Endothelial cell (in vitro differentiated cells): Measurements from ENCODE around the gene ZNF318. TPM values are rescaled to one million over a fixed set of nuclear protein-coding genes. Genes with fewer than 3 reads are reported as not detected.

Experiments used
- DNase-seq: peaks from one replicate; pipeline ENCODE4 v3.0.0; 2021; ENCODE audit warnings: low spot score
- H3K27ac Mint-ChIP-seq: one replicate; pipeline ENCODE4 v1.8.0; 2021; ENCODE audit warnings: mixed read lengths, inconsistent platforms; ENCODE audit not compliant: unreplicated experiment
- H3K27me3 Mint-ChIP-seq: one replicate; pipeline ENCODE4 v1.8.0; 2021; ENCODE audit warnings: mild to moderate bottlenecking, moderate library complexity, mixed read lengths, inconsistent platforms; ENCODE audit not compliant: unreplicated experiment
- H3K36me3 Mint-ChIP-seq: one replicate; pipeline ENCODE4 v1.8.0; 2021; ENCODE audit warnings: mild to moderate bottlenecking, low read depth, mixed read lengths, inconsistent platforms; ENCODE audit not compliant: unreplicated experiment
- H3K4me1 Mint-ChIP-seq: one replicate; pipeline ENCODE4 v1.8.0; 2021; ENCODE audit warnings: mild to moderate bottlenecking, mixed read lengths, inconsistent platforms; ENCODE audit not compliant: unreplicated experiment
- H3K4me3 Mint-ChIP-seq: one replicate; pipeline ENCODE4 v1.8.0; 2021; ENCODE audit warnings: mild to moderate bottlenecking, mixed read lengths, inconsistent platforms; ENCODE audit not compliant: unreplicated experiment
- H3K9me3 Mint-ChIP-seq: one replicate; pipeline ENCODE4 v1.8.0; 2021; ENCODE audit warnings: mixed read lengths, inconsistent platforms; ENCODE audit not compliant: unreplicated experiment
- CTCF ChIP-seq: fragments of 200-600 bp; sonication (generic); IDR thresholded peaks from one replicate; pipeline ENCODE4 v1.5.0; 2021; ENCODE audit warnings: antibody characterized with exemption; ENCODE audit not compliant: unreplicated experiment
- total RNA-seq: library from RNA; stranded (reverse); fragmentation: NEBNext Ultra II Directional; extraction: Animal tissue kit (Norgen Biotek cat#: 25700); gene quantifications from one replicate; pipeline ENCODE4 v1.2.1, GENCODE V29; 2021; ENCODE audit not compliant: unreplicated experiment

Gene ZNF318
- total RNA-seq, 1 donor from 2014 or later: 26.7 TPM

GRCh38 chr6:43331891-43332290 is 37.6 kb downstream of the ZNF318 start:
- no peaks in the 10 kb centered on the region for H3K36me3 Mint-ChIP-seq
- no peak overlapping the region for H3K27ac Mint-ChIP-seq
- no peak for DNase-seq
- no peaks in the 10 kb centered on the region for H3K9me3 Mint-ChIP-seq
- peaks cover 1% of the 10 kb centered on the region for H3K27me3 Mint-ChIP-seq
- TF ChIP-seq CTCF: no peak
- no peak overlapping the region for H3K4me3 Mint-ChIP-seq
- H3K4me1 Mint-ChIP-seq: peaks cover 27% of the 10 kb centered on the region

GRCh38 chr6:43331470-43331869 is 38.0 kb downstream of the ZNF318 start:
- Mint-ChIP-seq H3K36me3 (no peaks in the 10 kb centered on the region), H3K27ac (no peak overlapping the region), H3K9me3 (no peaks in the 10 kb centered on the region), H3K4me3 (no peak overlapping the region), H3K4me1 (peaks cover 27% of the 10 kb centered on the region), H3K27me3 (peaks cover 1% of the 10 kb centered on the region)
- TF ChIP-seq CTCF: no peak
- no peak for DNase-seq

- peaks cover 1% of the 10 kb centered on the region for H3K27me3 Mint-ChIP-seq
- H3K27ac Mint-ChIP-seq: no peak overlapping the region
- H3K36me3 Mint-ChIP-seq: no peaks in the 10 kb centered on the region
- H3K9me3 Mint-ChIP-seq: no peaks in the 10 kb centered on the region
- no peak overlapping the region for H3K4me3 Mint-ChIP-seq
- TF ChIP-seq CTCF: no peak
- DNase-seq: no peak
- peaks cover 11% of the 10 kb centered on the region for H3K4me1 Mint-ChIP-seq
These were observed 40.9 kb downstream of the ZNF318 start for GRCh38 chr6:43328528-43328927.

GRCh38 chr6:43325876-43326275 is 43.6 kb downstream of the ZNF318 start:
- Mint-ChIP-seq H3K36me3 (no peaks in the 10 kb centered on the region), H3K4me3 (no peak overlapping the region)
- no peak for DNase-seq

GRCh38 chr6:43318011-43318410 is 51.4 kb downstream of the ZNF318 start:
- Mint-ChIP-seq H3K36me3 (no peaks in the 10 kb centered on the region), H3K9me3 (no peaks in the 10 kb centered on the region), H3K27ac (no peak overlapping the region), H3K4me3 (no peak overlapping the region), H3K4me1 (peaks cover 6% of the 10 kb centered on the region), H3K27me3 (no peaks in the 10 kb centered on the region)
- no peak for TF ChIP-seq CTCF
- no peak for DNase-seq

More at GRCh38 chr6:43325876-43326275, 43.6 kb downstream of the ZNF318 start:
- no peaks in the 10 kb centered on the region for H3K4me1 Mint-ChIP-seq
- H3K9me3 Mint-ChIP-seq: no peaks in the 10 kb centered on the region
- no peak overlapping the region for H3K27ac Mint-ChIP-seq
- TF ChIP-seq CTCF: no peak
- no peaks in the 10 kb centered on the region for H3K27me3 Mint-ChIP-seq
